GM18499 (cell line): ENCODE data around the gene GPATCH3.
"Not testable (repeated sequence)": the region's sequence is repeated elsewhere in the genome, so short reads cannot be mapped to it uniquely, and the experiment has no call there.

ENCODE experiments used
- ATAC-seq: cut with Tn5 transposase; IDR thresholded peaks from one replicate; pipeline ENCODE4 v1.9.1; 2021; ENCODE audit warnings: moderate number of reproducible peaks; ENCODE audit not compliant: insufficient read depth, unreplicated experiment

The GPATCH3 gene

DNA sequence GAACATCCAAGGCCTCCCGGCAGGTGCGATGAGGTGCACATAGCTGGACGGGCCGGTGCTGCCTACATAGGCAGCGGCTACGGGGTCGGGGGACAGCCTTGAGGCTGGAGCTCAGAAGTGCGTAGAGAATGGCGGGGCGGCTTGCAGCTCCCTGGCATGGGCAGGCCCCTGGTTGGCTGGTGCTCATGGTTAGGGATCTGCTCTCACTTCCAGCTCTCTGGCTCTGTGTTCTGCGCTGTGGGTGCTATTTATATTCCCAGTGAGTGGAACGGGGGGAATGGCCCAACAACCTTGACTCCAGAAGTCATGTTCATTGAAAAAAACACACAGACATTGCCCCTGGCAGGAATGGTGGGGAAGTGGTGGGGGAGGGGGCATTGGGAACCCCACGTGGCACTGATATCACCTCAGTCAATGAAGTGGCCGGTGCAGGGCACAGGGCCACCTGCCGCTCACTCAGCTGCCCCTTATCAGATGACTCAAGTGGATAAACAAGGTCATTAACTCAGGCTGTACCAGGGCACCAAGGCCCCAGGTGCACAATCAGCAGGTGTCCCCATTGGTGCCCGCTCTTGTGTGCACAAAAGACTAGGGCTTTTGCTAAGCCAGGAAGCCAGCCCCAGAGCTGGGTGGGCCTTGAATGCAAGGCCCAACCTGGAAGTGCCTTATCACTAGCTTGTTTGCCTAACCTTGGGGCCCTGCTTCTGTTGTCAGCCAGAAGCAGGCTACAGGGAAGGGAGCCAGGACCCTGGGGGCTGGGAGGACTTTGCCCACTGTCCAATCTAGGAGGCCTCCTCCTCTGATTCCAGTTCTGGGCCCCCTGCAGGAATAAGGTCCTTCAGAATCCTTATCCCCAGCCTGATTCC, 13.7 kb upstream of the GPATCH3 start, which contains the start of gene NR0B2:
Gene NR0B2 (minus strand): TSS at position 222 of the 866 bp plus-strand sequence. CDS start 35 bp downstream, at position 187.
- no peak for ATAC-seq

- ATAC-seq: no peak
Observed at GRCh38 chr1:26913389-26913753, 13.1 kb upstream of the GPATCH3 start.

DNA sequence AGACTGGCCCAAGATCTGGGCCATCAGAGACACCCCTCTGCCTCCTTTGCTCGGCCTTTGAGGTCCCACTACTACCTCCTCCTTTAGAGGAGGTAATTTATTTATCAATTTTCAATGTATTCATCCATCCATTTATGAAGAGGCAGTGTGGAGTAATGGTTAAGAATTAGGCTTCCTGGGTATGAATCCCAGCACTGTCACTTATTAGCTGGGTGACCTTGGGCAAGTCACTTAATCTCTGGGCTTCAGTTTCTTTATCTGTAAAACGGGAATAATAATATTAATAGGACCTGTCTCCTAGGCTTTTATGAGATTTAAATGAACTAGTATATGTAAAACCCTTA, 11.9 kb upstream of the GPATCH3 start:
- ATAC-seq: no peak

DNA sequence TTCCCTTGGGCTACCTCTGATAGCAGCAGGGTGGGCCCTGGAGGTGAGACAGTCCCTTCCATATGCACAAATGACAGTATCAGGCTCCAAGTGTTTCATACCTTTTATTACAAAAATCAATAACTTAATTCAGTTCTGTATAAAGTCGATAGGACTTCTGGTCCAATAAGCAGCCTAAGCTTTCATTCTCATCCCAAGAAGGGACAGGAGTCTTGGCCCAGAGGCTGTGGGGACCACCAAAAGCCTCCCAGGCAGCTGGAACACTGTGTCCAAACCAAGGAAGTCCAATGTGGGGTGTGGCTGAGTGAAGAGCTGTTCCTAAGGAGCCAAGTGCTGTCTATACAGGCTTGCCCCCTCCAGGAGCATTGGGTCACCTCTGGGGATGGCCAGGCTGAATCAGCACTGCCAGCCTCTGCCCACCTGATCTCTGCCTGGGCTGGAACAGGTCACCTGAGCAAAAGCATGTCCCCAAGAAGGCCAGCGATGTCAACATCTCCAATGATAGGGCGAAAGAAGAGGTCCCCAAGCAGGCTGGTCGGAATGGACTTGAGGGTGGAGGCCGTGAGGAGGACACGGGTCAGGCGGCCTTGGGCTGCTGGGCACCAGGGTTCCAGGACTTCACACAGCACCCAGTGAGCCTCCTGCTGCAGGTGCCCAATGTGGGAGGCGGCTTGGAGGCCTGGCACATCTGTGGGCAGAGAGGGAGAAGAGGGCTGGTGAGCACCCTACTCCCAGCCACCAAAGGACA, 11.3 kb upstream of the GPATCH3 start:
- no peak for ATAC-seq

GRCh38 chr1:26910343-26911160, 10.3 kb upstream of the GPATCH3 start:
- no peak for ATAC-seq

GRCh38 chr1:26909951-26910342, 9.7 kb upstream of the GPATCH3 start:
- no peak for ATAC-seq

GRCh38 chr1:26907071-26907917, 7.0 kb upstream of the GPATCH3 start:
- ATAC-seq: no peak

DNA sequence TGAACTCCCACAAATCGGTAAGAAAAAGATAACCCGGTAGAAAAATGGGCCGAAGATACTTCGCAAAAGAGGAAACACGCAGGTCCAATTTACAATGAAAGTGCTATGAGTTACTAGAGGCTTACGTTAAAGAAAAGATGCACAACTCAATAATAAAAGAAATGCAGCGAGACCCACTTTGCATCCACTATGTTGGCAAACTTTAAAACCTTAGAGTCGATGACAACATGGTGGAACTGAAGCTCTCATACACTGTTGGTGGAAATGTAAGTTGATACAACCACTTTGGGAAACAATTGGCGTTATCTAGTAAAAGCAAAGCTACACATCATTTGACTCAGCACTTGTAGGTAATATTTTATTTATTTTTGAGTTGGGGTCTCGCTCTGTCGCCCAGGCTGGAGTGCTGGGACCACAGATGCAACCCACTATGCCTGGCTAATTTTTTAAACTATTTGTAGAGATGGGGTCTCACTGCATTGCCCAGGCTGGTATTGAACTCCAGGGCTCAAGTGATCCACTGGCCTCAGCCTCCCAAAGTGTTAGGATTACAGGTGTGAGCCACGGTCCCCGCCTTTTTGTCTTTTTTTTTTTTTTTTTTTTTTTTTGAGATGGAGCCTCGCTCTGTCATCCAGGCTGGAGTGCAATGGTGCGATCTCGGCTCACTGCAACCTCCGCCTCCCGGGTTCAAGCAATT, 696 bp upstream of the GPATCH3 start:
- no peak for ATAC-seq

DNA sequence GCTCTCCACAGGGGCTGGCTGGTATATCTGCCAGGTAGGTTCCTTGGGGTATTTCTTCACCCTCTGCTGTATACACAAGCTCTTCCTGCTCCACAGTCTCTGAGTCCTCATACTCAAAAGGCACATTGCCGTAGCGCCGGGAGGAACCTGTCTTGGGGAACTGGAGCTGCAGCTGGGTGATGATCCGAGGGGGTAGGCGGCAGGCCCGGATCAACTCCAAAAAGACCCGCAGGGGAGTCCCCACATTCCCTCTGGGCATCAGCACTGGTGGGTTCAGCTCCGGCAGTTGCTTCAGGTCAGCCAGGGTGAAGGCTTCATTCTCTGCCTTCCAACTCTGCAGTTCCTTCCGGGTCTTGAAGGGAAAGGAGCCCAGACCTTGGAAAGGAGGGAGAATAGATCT, 2.9 kb downstream of the GPATCH3 start:
- ATAC-seq: no peak

DNA sequence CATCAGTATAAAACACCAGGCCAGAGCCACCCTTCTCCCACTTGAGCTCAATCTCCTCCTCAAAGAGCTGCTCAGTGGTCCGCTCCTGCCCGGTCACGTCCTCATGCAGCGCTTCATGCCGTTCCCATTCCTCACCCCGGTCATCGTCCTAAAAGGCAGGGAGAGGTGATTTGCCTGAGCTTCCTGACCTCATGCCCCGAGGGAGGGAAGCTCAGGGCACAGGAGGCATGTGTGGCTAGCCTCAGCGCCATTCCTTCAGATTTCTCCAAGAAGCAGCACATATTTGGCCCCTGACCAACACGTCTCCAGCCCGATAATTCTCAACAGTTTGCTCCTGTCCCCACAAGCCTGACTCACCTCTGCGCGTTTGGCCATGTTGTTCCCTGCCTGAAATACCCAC, 6.0 kb downstream of the GPATCH3 start:
- ATAC-seq: no peak

GRCh38 chr1:26890467-26890796, 9.8 kb downstream of the GPATCH3 start:
- ATAC-seq: no peak

DNA sequence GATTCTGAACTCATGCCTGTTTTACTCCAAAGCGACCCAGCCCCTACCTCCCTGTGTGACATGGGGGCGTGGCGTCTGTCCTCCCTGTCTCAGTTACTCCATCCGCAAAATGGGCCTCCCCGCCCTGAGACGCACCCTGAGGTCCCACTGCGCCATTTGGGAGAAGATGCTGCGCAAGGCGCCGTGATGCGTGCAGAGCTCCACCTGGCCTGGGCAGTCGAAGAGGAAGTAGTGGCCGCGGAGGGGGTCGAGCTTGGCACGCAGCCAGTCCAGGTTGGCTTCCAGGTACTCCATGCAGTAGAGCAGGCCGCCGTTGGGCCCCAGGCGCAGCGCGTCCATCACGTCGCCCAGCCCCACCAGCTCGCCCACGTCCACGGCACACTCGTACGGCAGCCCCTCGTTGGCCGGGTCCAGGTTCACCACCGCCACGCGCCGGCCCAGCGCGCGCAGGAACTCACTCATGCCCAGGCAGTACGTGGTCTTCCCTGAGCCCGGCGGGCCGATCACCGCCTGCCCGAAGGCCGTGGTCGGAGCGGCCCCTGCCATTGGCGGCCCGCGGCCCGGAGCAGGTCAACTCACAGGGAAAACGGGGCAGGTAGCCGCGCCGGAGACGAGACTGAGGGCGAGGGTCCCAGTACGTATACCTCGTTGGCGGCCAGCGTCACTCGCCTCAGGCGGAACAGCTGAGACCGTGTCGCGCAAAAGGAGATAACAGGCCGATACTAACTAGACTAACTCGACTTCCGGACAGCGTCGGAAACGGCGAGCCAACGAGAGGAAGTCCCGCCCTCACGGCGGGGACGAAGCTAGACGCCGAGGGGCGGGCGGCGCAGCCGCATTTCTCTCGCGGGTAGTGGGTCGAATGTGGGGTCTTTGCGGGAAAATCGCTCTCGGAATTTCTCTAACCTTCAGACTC, 10.5 kb downstream of the GPATCH3 start, which contains the start of gene GPN2:
Gene GPN2 (minus strand): TSS at position 733 of the 916 bp plus-strand sequence. CDS start 187 bp downstream, at position 546.
- ATAC-seq: no peak

GRCh38 chr1:26888231-26888630, 12.0 kb downstream of the GPATCH3 start:
- ATAC-seq: no peak

DNA sequence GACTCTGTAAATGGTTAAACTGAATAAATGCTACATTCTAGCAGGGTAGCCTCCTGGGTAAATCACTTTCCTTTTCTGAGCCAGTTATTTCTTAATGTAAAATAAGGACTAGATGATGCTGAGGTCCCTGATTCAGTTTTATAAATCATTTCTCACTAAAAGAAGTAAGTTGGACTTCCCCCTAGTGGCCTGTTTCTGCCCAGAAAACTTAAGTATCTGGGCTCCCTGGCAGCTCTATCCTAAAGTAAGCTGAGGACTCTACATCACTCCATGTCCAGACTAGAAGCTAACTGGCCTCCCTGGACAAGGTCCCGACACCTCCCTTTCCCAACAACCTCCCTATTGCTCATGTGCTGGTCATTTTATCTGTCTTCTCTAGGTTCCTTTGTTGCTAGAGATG, 13.1 kb downstream of the GPATCH3 start:
- ATAC-seq: no peak

DNA sequence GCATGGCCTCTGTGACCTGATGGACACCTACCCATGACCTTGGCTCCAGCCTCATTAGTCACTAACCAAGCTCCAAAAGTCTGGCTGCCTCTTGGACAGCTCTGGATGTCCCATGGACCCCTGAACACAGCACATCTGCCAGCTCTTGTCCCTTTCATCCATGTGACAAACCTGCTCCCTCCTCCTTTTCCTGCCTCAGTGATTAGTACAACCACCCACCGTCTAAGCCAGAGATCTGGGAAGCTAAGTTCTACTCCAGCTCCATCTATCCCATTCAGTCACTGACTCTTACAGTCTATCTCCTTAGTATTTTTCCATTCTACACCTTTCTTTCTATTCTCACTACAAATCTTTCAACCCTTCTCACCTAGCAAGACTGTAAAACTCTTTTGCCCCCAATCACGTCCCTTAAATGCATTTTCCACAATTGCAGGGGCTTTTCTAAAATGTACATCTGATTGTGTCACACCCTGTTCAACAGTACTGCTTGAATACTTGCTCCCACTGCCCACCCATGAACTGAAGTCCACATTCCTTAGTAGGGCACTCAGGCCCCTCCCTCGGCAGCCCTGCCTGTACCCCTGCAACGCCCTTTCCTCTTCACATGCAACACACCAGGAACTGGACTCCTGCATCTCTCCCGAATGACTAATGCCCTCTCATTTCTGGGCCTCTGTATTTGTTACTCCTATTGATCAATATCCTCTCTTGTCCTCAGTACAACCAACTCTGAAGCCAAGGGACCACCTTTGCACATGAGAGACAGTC, 17.4 kb downstream of the GPATCH3 start:
- no peak for ATAC-seq

GRCh38 chr1:26881611-26882010, 18.7 kb downstream of the GPATCH3 start:
- not testable (repeated sequence) for ATAC-seq

GRCh38 chr1:26879793-26880192, 20.5 kb downstream of the GPATCH3 start:
- no peak for ATAC-seq

DNA sequence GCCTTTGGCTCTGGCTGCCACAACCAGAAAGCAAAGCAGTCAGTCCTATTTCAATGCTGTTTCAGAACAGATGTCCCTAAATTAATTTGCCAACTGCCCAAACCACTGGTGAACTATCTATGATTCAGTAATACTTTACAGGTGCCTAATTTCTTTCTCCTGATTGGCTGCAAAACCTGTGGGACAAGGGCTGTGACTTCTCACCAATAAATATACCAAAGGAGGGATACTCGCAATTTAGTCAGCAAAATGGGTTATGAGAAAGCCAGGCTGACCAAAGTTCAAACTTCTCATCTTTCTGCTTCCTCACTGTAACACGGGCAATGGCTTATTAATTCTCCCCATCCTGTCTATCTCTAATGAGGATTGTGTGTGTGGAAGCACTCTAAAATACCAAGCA, 22.9 kb downstream of the GPATCH3 start:
- ATAC-seq: no peak
